Endothelial cell of hepatic sinusoid (primary cell): ENCODE results near the gene ZMIZ2.

Experiments used
- in situ Hi-C: cut with HindIII; loops from 2 replicates; pipeline ENCODE4 v1.10.0; 2017; ENCODE audit warnings: low sequenced_read_pairs

ZMIZ2 gene

GRCh38 chr7:44755698-44756627 lies 7.3 kb downstream of the ZMIZ2 start:
- in situ Hi-C loops: no loop called here

GRCh38 chr7:44756904-44757303 lies 8.3 kb downstream of the ZMIZ2 start:
- in situ Hi-C loops: no loop called here

- in situ Hi-C loops: no loop called here
Measured at GRCh38 chr7:44757311-44757710, 8.7 kb downstream of the ZMIZ2 start.

GRCh38 chr7:44757739-44758138 lies 9.1 kb downstream of the ZMIZ2 start:
- in situ Hi-C loops: no loop called here

GRCh38 chr7:44759246-44759645 lies 10.6 kb downstream of the ZMIZ2 start:
- in situ Hi-C loops: no loop called here

GRCh38 chr7:44760034-44760580 lies 11.5 kb downstream of the ZMIZ2 start:
- in situ Hi-C loops: no loop called here

GRCh38 chr7:44761207-44762161 lies 12.8 kb downstream of the ZMIZ2 start:
- in situ Hi-C loops: no loop called here

GRCh38 chr7:44762300-44762699 lies 13.7 kb downstream of the ZMIZ2 start:
- in situ Hi-C loops: no loop called here

GRCh38 chr7:44762726-44763522 lies 14.3 kb downstream of the ZMIZ2 start:
- in situ Hi-C loops: no loop called here

GRCh38 chr7:44764081-44764480 lies 15.4 kb downstream of the ZMIZ2 start:
- in situ Hi-C loops: no loop called here

GRCh38 chr7:44764665-44765578 lies 16.3 kb downstream of the ZMIZ2 start:
- in situ Hi-C loops: no loop called here

GRCh38 chr7:44765579-44766415 lies 17.1 kb downstream of the ZMIZ2 start:
- in situ Hi-C loops: no loop called here

GRCh38 chr7:44766416-44766801 lies 17.8 kb downstream of the ZMIZ2 start:
- in situ Hi-C loops: no loop called here

GRCh38 chr7:44767134-44767911 lies 18.7 kb downstream of the ZMIZ2 start:
- in situ Hi-C loops: no loop called here

GRCh38 chr7:44767912-44768627 lies 19.4 kb downstream of the ZMIZ2 start:
- in situ Hi-C loops: no loop called here

- in situ Hi-C loops: no loop called here
Measured at GRCh38 chr7:44768628-44769371, 20.2 kb downstream of the ZMIZ2 start.
